WTC11 (cell line): Measurements from ENCODE around the gene SLC24A3. TPM values are rescaled to one million over a fixed set of nuclear protein-coding genes. Genes with fewer than 3 reads are reported as not detected.

Source experiments
- ATAC-seq: fragments of 200-7000 bp; cut with Tn5 transposase; 2 replicates; pipeline ENCODE4 v1.10.0; 2021; ENCODE audit warnings: mild to moderate bottlenecking, moderate library complexity
- CTCF ChIA-PET: fragments of 300-600 bp; sonication (Branson Sonifier 250); formaldehyde crosslinking; loops from one replicate; lab custom pipeline; 2021; ENCODE audit warnings: antibody characterized with exemption; lab: Charles Lee
- POLR2A ChIA-PET: fragments of 350-600 bp; sonication (Branson Sonifier 250); formaldehyde crosslinking; loops from one replicate; lab custom pipeline; 2021; ENCODE audit warnings: antibody characterized with exemption; lab: Charles Lee
- DNase-seq: peaks from one replicate; pipeline ENCODE4 v3.0.0; 2021; ENCODE audit warnings: low spot score
- H3K27ac Mint-ChIP-seq: 2 replicates; pipeline ENCODE4 v1.8.0; 2021; ENCODE audit warnings: mixed read lengths
- H3K27me3 Mint-ChIP-seq: 2 replicates; pipeline ENCODE4 v1.8.0; 2021; ENCODE audit warnings: low read depth, mild to moderate bottlenecking, moderate library complexity, mixed read lengths
- H3K36me3 Mint-ChIP-seq: 2 replicates; pipeline ENCODE4 v1.8.0; 2021; ENCODE audit warnings: mixed read lengths
- H3K4me1 Mint-ChIP-seq: 2 replicates; pipeline ENCODE4 v1.8.0; 2022; ENCODE audit warnings: mixed read lengths
- H3K4me3 Mint-ChIP-seq: 2 replicates; pipeline ENCODE4 v1.8.0; 2021; ENCODE audit warnings: mild to moderate bottlenecking, moderate library complexity, mixed read lengths
- H3K9me3 Mint-ChIP-seq: 2 replicates; pipeline ENCODE4 v1.8.0; 2021; ENCODE audit warnings: mixed read lengths
- AR ChIP-seq: fragments of 250-450 bp; sonication (Bioruptor Pico); IDR thresholded peaks from 2 replicates; pipeline ENCODE4 v1.9.0; 2021; ENCODE audit warnings: mild to moderate bottlenecking
- CBFB ChIP-seq: sonication (generic); formaldehyde crosslinking; IDR thresholded peaks from 2 replicates; pipeline ENCODE4 v1.8.1; 2022; ENCODE audit warnings: mild to moderate bottlenecking, low read depth, missing genetic modification reagents
- CDX4 ChIP-seq: fragments of 250-450 bp; sonication (Bioruptor Pico); IDR thresholded peaks from 2 replicates; pipeline ENCODE4 v1.9.0; 2021; ENCODE audit warnings: moderate library complexity, mild to moderate bottlenecking, inconsistent platforms, borderline replicate concordance
- ELF4 ChIP-seq: sonication (generic); formaldehyde crosslinking; IDR thresholded peaks from 2 replicates; pipeline ENCODE4 v1.8.1; 2022; ENCODE audit warnings: low read depth, mild to moderate bottlenecking, moderate library complexity, missing genetic modification reagents
- ERG ChIP-seq: fragments of 250-450 bp; sonication (Bioruptor Pico); IDR thresholded peaks from 2 replicates; pipeline ENCODE4 v1.8.0; 2021; ENCODE audit warnings: mild to moderate bottlenecking
- GTF2I ChIP-seq: fragments of 250-450 bp; sonication (Bioruptor Pico); conservative IDR thresholded peaks from 2 replicates; pipeline ENCODE4 v1.4.0; 2021; ENCODE audit warnings: mild to moderate bottlenecking
- IRF2 ChIP-seq: sonication (generic); formaldehyde crosslinking; IDR thresholded peaks from 2 replicates; pipeline ENCODE4 v1.8.0; 2022; ENCODE audit warnings: low read depth, missing genetic modification reagents, borderline replicate concordance
- MXD4 ChIP-seq: fragments of 250-450 bp; sonication (Bioruptor Pico); IDR thresholded peaks from 2 replicates; pipeline ENCODE4 v1.8.0; 2021; ENCODE audit warnings: mild to moderate bottlenecking, moderate library complexity, borderline replicate concordance
- NR2C2 ChIP-seq: sonication (generic); formaldehyde crosslinking; IDR thresholded peaks from 2 replicates; pipeline ENCODE4 v1.8.0; 2022; ENCODE audit warnings: mild to moderate bottlenecking, missing genetic modification reagents
- ZMAT4 ChIP-seq: fragments of 250-450 bp; sonication (Bioruptor Pico); IDR thresholded peaks from 2 replicates; pipeline ENCODE4 v1.9.0; 2021; ENCODE audit warnings: mild to moderate bottlenecking
- ZNF317 ChIP-seq: sonication (generic); formaldehyde crosslinking; IDR thresholded peaks from 2 replicates; pipeline ENCODE4 v1.8.1; 2023; ENCODE audit warnings: low read depth, mild to moderate bottlenecking, moderate library complexity, missing genetic modification reagents, borderline replicate concordance
- ZNF423 ChIP-seq: fragments of 250-450 bp; sonication (Bioruptor Pico); IDR thresholded peaks from 2 replicates; pipeline ENCODE4 v2.1.2; 2022; ENCODE audit warnings: mild to moderate bottlenecking, moderate library complexity
- total RNA-seq: library from RNA; stranded (reverse); gene quantifications from 3 replicates; pipeline ENCODE4 v1.2.3, GENCODE V29; 2021
- TF ChIP-seq, protein P1 (sequence below): sonication (generic); formaldehyde crosslinking; IDR thresholded peaks from 2 replicates; pipeline ENCODE4 v1.8.1; 2023; ENCODE audit warnings: mild to moderate bottlenecking, missing genetic modification reagents, borderline replicate concordance
- TF ChIP-seq, protein P2 (sequence below): sonication (generic); formaldehyde crosslinking; IDR thresholded peaks from 2 replicates; pipeline ENCODE4 v1.8.0; 2023; ENCODE audit warnings: missing genetic modification reagents, mild to moderate bottlenecking, borderline replicate concordance

Gene SLC24A3
- total RNA-seq, 1 experiment from 2014 or later, result 5.7 TPM

GRCh38 chr20:19382386-19383340, 170.2 kb downstream of the SLC24A3 start:
- peaks cover 8% of the 10 kb centered on the region for H3K9me3 Mint-ChIP-seq
- H3K36me3 Mint-ChIP-seq, result no peaks in the 10 kb centered on the region

DNA sequence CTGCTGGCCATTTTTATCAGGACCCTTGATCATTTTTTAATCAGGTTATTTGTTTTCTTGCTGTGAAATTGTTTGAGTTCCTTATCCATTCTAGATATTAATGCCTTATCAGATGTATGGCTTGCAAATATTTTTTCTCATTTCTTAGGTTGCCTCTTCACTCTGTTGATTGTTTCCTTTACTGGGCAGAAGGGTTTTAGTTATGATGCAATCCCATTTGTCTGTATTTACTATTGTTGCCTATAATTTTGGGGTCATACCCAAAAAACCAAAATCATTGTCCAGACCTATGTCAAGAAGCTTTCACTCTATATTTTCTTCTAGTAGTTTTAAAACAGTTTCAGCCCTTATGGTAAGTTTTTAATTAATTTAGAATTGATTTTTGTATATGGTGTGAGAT, 172.5 kb downstream of the SLC24A3 start:
- Mint-ChIP-seq H3K4me3 (no peak overlapping the region), H3K27me3 (no peaks in the 10 kb centered on the region; the same call in 1 of the 2 replicates), H3K9me3 (peaks cover 25% of the 10 kb centered on the region), H3K36me3 (peaks cover 7% of the 10 kb centered on the region), H3K4me1 (peaks cover 25% of the 10 kb centered on the region), H3K27ac (no peak overlapping the region)
- POLR2A ChIA-PET, result interaction anchor here (0.7 kb wide), 1 partner anchor 180 kb away, joined by 3 read pairs; no protein-coding TSS in a partner anchor
- DNase-seq, result no peak
- ATAC-seq, result no peak
- CTCF ChIA-PET, result interaction anchor here (0.6 to 0.7 kb wide), 2 partner anchors 31 to 254 kb away, joined by 3 read pairs; no protein-coding TSS in a partner anchor
- no peak for TF ChIP-seq IRF2 (CRISPR knock-in tag)
- TF ChIP-seq CBFB (CRISPR knock-in tag), result no peak
- no peak for TF ChIP-seq GTF2I (CRISPR knock-in tag)
- no peak for TF ChIP-seq NR2C2 (CRISPR knock-in tag)
- TF ChIP-seq MXD4 (CRISPR knock-in tag), result no peak
- no peak for TF ChIP-seq CDX4 (CRISPR knock-in tag)
- TF ChIP-seq, protein P1, sequence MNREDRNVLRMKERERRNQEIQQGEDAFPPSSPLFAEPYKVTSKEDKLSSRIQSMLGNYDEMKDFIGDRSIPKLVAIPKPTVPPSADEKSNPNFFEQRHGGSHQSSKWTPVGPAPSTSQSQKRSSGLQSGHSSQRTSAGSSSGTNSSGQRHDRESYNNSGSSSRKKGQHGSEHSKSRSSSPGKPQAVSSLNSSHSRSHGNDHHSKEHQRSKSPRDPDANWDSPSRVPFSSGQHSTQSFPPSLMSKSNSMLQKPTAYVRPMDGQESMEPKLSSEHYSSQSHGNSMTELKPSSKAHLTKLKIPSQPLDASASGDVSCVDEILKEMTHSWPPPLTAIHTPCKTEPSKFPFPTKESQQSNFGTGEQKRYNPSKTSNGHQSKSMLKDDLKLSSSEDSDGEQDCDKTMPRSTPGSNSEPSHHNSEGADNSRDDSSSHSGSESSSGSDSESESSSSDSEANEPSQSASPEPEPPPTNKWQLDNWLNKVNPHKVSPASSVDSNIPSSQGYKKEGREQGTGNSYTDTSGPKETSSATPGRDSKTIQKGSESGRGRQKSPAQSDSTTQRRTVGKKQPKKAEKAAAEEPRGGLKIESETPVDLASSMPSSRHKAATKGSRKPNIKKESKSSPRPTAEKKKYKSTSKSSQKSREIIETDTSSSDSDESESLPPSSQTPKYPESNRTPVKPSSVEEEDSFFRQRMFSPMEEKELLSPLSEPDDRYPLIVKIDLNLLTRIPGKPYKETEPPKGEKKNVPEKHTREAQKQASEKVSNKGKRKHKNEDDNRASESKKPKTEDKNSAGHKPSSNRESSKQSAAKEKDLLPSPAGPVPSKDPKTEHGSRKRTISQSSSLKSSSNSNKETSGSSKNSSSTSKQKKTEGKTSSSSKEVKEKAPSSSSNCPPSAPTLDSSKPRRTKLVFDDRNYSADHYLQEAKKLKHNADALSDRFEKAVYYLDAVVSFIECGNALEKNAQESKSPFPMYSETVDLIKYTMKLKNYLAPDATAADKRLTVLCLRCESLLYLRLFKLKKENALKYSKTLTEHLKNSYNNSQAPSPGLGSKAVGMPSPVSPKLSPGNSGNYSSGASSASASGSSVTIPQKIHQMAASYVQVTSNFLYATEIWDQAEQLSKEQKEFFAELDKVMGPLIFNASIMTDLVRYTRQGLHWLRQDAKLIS (CRISPR knock-in tag), result no peak
- TF ChIP-seq, protein P2, sequence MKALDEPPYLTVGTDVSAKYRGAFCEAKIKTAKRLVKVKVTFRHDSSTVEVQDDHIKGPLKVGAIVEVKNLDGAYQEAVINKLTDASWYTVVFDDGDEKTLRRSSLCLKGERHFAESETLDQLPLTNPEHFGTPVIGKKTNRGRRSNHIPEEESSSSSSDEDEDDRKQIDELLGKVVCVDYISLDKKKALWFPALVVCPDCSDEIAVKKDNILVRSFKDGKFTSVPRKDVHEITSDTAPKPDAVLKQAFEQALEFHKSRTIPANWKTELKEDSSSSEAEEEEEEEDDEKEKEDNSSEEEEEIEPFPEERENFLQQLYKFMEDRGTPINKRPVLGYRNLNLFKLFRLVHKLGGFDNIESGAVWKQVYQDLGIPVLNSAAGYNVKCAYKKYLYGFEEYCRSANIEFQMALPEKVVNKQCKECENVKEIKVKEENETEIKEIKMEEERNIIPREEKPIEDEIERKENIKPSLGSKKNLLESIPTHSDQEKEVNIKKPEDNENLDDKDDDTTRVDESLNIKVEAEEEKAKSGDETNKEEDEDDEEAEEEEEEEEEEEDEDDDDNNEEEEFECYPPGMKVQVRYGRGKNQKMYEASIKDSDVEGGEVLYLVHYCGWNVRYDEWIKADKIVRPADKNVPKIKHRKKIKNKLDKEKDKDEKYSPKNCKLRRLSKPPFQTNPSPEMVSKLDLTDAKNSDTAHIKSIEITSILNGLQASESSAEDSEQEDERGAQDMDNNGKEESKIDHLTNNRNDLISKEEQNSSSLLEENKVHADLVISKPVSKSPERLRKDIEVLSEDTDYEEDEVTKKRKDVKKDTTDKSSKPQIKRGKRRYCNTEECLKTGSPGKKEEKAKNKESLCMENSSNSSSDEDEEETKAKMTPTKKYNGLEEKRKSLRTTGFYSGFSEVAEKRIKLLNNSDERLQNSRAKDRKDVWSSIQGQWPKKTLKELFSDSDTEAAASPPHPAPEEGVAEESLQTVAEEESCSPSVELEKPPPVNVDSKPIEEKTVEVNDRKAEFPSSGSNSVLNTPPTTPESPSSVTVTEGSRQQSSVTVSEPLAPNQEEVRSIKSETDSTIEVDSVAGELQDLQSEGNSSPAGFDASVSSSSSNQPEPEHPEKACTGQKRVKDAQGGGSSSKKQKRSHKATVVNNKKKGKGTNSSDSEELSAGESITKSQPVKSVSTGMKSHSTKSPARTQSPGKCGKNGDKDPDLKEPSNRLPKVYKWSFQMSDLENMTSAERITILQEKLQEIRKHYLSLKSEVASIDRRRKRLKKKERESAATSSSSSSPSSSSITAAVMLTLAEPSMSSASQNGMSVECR, result no peak
- no peak for TF ChIP-seq ZNF423 (CRISPR knock-in tag)
- no peak for TF ChIP-seq ERG (CRISPR knock-in tag)
- TF ChIP-seq ZNF317 (CRISPR knock-in tag), result no peak

More at GRCh38 chr20:19382386-19383340, 170.2 kb downstream of the SLC24A3 start:
- DNase-seq (no peak), ATAC-seq (no peak)
- no peak overlapping the region for H3K4me3 Mint-ChIP-seq
- peaks cover 26% of the 10 kb centered on the region for H3K4me1 Mint-ChIP-seq
- POLR2A ChIA-PET, result no interaction called here
- no peaks in the 10 kb centered on the region for H3K27me3 Mint-ChIP-seq
- TF ChIP-seq ZMAT4 (CRISPR knock-in tag) (no peak), ELF4 (no peak), AR (CRISPR knock-in tag) (no peak)
- TF ChIP-seq, all 79 proteins: peak for 0
- H3K27ac Mint-ChIP-seq, result no peak overlapping the region
- CTCF ChIA-PET, result no interaction called here
